Cardiac fibroblast (primary cell): ENCODE results near the gene WNK1.

Experiments used
- DNase-seq, 2 donors: peaks; one replicate each; pipeline versions ENCODE4 v3.0.0 to v3.0.0-alpha.2; 2010; ENCODE audit warnings: low read depth in 2 of 2
- H3K4me3 ChIP-seq, 2 donors: replicated peaks in 1 of 2; 1 replicate in 1 of 2; 2 replicates in 1 of 2; pipeline ENCODE4 v1.5.1; 2011; ENCODE audit warnings: low read depth in 2 of 2, low read length in 2 of 2, mild to moderate bottlenecking in 2 of 2, moderate library complexity in 1 of 2
- TF ChIP-seq, protein P1 (sequence below): IDR thresholded peaks from one replicate; pipeline ENCODE4 v1.5.1; 2011; ENCODE audit warnings: low read depth, mild to moderate bottlenecking, low read length, inconsistent platforms

The WNK1 gene

DNA sequence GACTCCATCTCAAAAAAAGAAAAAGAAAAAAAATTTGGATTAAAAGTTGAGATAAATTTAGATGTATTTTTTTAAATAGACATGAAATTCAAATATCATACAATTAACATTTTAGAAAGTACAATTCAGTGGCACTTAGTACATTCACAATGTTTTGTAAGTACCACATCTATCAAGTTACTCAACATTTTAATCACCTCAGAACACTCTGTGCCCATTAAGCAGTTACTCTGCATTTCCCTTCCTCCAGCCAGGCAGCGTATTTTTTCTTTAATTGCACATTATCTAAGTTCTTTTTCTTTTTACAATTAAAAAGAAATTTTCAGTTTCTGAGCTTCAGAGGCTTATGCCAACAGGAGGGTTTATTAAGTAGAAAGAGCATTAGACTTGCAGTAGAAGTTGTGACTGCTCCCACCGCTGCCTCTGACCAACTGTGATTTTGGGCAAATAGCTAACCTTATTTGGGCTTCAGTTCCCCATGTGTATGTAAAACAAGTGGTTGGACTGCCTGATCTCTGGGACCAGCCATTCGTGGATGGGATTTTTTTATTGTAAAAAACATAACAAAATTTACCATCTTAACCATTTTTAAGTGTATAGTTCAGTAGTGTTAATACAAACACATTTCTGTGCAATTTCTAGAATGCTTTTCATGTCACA is 65.7 kb downstream of the WNK1 start:
- no peak for DNase-seq
- H3K4me3 ChIP-seq: no peak overlapping the region
- TF ChIP-seq, protein P1, sequence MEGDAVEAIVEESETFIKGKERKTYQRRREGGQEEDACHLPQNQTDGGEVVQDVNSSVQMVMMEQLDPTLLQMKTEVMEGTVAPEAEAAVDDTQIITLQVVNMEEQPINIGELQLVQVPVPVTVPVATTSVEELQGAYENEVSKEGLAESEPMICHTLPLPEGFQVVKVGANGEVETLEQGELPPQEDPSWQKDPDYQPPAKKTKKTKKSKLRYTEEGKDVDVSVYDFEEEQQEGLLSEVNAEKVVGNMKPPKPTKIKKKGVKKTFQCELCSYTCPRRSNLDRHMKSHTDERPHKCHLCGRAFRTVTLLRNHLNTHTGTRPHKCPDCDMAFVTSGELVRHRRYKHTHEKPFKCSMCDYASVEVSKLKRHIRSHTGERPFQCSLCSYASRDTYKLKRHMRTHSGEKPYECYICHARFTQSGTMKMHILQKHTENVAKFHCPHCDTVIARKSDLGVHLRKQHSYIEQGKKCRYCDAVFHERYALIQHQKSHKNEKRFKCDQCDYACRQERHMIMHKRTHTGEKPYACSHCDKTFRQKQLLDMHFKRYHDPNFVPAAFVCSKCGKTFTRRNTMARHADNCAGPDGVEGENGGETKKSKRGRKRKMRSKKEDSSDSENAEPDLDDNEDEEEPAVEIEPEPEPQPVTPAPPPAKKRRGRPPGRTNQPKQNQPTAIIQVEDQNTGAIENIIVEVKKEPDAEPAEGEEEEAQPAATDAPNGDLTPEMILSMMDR: no peak

DNA sequence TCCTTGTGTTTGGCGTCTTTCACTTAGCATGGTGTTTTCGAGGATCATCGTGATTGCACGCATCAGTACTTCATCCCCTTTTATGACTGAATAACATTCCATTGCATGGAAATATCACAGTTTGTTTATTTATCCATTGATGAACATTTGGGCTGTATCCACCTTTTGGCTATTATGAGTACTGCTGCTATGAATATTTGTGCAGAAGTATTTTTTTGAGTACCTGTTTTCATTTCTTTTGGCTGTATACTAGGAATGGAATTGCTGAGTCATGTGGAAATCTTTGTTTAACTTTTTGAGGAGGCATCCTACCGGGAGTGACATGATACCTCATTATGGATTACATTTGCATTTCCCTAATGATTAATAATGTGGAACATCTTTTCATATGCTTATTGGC is 66.4 kb downstream of the WNK1 start:
- DNase-seq: peak in 1 of 2 donors; percentile 27
- TF ChIP-seq, protein P1: peak; percentile 16
- H3K4me3 ChIP-seq: no peak overlapping the region

DNA sequence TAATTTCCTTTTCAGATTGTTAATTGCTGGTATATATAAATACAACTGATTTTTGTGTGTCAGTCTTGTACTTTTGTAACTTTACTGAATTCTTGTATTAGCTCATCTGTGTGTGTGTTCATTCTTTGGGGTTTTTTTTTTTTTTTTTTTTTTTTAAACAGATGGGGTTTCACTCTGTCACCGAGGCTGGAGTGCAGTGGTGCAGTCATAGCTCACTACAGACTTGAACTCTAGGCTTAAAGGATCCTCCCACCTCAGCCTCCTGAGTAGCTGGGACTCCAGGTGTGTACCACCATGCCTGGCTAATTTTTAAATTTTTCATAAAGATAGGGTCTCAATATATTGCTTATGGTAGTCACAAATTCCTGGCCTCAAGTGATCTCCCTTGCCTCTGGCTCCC is 68.0 kb downstream of the WNK1 start:
- TF ChIP-seq, protein P1: no peak

DNA sequence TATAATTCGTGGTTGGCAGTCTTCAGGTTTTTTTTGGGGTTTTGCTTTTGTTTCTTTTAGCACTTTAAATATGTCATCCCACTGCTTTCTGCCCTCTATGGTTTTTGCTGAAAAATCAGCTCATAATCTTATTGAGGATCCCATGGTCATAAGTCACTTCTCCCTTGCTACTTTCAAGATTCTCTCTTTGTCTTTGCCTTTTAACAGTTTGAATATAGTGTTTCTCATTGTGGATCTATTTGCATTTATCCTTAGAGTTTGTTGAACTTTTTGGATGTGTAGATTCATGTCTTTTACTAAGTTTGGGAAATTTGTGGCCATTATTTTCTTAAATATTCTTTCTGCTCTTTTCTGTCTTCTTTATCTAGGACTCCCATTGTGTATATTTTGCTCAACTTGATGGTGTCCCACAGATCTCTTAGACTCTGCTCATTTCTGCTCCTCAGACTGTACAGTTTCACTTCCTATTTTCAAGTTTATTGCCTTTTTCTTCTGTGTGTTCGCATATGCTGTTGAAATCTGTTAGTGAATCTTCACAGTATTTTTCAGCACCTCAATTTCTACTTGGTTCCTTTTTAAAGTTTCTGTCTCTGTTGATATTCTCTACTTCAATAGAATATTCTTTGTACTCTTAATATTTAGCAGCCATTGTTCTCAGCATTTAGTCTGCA is 70.8 kb downstream of the WNK1 start:
- no peak overlapping the region for H3K4me3 ChIP-seq
- TF ChIP-seq, protein P1: no peak
- DNase-seq: no peak

More for the DNA sequence above, 68.0 kb downstream of the WNK1 start:
- no peak overlapping the region for H3K4me3 ChIP-seq
- DNase-seq: no peak

DNA sequence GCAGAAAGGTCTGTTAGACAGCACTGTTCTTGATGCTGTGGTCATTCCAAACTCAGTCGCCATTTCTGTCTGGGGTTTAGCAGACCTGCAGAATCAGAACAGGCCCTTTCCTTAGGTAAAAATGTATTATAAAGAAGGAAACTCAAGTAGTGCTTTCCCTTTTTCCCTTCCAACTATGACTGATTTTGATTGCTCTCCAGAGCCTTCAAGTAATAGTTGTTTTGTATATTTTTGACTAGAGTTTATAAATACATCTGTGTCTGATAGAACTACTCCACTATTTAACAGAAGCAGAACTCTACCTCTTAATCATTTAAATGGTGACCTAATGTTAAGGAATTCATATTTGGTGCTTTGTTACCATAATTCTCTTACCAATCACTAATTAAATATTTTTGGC is 74.0 kb downstream of the WNK1 start:
- TF ChIP-seq, protein P1: no peak
- no peak for DNase-seq
- H3K4me3 ChIP-seq: no peak overlapping the region

DNA sequence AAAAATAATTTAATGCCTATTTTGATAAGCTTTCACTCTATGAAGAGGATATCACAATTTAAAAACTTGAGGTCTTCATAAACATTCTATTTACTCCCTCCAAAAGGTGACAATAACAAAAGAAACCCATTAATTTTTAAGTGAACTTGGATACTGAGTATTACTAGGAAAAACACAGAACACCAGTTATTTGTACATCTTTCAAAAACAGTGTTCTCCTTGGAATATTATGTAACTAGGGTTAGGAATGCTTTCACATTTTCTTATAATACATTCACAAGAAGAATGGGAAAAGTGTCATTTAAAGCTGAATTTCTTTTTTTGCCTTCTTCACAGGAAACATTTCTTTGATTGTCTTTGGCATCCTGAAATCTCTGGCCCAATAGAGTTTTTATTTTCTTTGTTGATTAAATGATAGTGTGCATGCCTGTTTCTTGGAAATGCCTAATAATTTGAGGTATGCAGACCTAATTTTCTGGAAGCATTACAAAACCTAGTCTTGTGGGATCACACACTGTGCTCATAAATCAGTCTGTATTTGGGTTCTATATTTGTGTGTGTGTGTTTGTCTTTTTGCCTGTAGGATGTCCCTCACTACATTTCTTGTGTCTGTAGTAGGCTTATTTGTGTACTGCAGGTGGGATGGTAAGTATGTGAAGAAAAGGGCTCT is 76.5 kb downstream of the WNK1 start:
- TF ChIP-seq, protein P1: no peak
- no peak overlapping the region for H3K4me3 ChIP-seq
- DNase-seq: peak in 1 of 2 donors; percentile 53
